Brain microvascular endothelial cell (primary cell): Measurements from ENCODE around the gene ARF1.

Experiments
- DNase-seq: peaks from one replicate; pipeline ENCODE4 v3.0.0-alpha.2; 2020
- H3K27ac ChIP-seq: fragments of 250-450 bp; sonication (Bioruptor Pico); 2 replicates; pipeline ENCODE4 v1.5.1; 2020; ENCODE audit warnings: mild to moderate bottlenecking, moderate library complexity
- H3K27me3 ChIP-seq: fragments of 250-450 bp; sonication (Bioruptor Pico); replicated peaks from 2 replicates; pipeline ENCODE4 v1.5.1; 2020; ENCODE audit warnings: mild to moderate bottlenecking
- H3K36me3 ChIP-seq: fragments of 250-450 bp; sonication (Bioruptor Pico); replicated peaks from 2 replicates; pipeline ENCODE4 v1.5.1; 2020; ENCODE audit warnings: mild to moderate bottlenecking
- H3K4me3 ChIP-seq: 2 replicates; pipeline ENCODE4 v1.5.1; 2011; ENCODE audit warnings: low read depth, mild to moderate bottlenecking, control low read depth, low read length, moderate library complexity
- in situ Hi-C: cut with HindIII; loops from 2 replicates; pipeline ENCODE4 v1.10.0; 2017; ENCODE audit warnings: low sequenced_read_pairs, low pct_ligation_motif_present
- TF ChIP-seq, protein P1 (sequence below): IDR thresholded peaks from 2 replicates; pipeline ENCODE4 v1.5.1; 2011; ENCODE audit warnings: low read depth, mild to moderate bottlenecking, moderate library complexity, low read length, control low read depth, inconsistent platforms; ENCODE audit errors: missing control alignments

The ARF1 gene

DNA sequence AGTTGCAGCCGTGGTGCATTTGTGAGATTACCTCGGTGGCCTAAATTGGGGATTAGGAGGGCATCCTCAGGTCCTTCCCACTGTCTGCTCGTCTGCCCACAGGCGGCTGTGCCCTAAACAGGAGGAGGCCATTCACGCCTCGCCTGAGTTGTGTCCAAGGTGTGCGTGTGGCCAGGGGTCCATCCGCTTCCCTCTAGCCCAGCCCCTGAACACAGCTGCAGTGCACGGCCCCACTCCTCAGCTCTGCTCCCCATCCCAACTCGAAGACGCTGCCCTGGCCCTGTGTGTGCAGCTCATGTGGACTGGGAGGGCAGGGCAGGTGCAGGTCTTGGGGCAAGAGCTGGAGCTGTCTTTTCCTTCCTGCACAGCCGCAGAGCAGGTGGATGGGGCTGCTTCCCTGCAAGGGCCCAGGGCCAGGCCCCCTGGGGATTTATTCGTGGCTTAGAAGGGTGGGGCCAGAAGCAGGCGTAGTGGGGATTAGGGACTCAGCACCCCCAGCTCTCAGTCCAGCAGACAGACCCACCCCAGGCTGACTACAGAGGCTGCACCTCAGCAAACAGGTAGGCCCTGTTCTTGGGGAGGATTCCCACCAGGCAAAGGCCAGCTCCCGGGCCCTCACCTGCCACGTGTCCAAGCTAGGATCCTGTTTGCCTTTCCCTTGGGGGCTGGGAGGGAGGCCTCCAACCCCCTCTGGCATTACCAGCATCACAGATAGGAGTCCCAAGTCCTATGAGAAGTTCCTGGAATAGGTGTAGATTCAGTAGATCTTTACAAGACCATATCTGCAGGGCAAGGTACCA lies 61.9 kb downstream of the ARF1 start:
- Histone ChIP-seq H3K27ac (no peak overlapping the region), H3K4me3 (no peak overlapping the region), H3K27me3 (no peaks in the 10 kb centered on the region), H3K36me3 (peaks cover 18% of the 10 kb centered on the region)
- in situ Hi-C loops, result no loop called here
- TF ChIP-seq, protein P1, sequence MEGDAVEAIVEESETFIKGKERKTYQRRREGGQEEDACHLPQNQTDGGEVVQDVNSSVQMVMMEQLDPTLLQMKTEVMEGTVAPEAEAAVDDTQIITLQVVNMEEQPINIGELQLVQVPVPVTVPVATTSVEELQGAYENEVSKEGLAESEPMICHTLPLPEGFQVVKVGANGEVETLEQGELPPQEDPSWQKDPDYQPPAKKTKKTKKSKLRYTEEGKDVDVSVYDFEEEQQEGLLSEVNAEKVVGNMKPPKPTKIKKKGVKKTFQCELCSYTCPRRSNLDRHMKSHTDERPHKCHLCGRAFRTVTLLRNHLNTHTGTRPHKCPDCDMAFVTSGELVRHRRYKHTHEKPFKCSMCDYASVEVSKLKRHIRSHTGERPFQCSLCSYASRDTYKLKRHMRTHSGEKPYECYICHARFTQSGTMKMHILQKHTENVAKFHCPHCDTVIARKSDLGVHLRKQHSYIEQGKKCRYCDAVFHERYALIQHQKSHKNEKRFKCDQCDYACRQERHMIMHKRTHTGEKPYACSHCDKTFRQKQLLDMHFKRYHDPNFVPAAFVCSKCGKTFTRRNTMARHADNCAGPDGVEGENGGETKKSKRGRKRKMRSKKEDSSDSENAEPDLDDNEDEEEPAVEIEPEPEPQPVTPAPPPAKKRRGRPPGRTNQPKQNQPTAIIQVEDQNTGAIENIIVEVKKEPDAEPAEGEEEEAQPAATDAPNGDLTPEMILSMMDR, result no peak
- no peak for DNase-seq

DNA sequence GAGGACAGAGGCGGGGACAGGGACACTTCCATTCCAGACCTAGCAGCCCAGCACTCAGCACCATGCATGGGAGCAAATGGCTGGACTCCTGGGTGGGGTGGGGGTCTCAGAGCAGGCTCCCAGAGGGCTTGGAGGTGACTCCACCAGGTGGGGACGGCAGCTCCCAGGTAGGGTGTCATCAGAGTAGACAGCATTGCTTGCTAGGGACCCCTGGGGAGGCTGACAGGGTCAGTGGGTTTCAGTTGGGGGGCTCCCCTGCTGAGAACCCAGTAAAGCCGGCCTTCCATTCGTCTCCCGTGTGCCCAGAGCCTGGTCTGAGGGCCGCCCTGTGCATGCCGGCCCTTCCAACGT lies 62.5 kb downstream of the ARF1 start:
- Histone ChIP-seq H3K27ac (no peak overlapping the region), H3K36me3 (peaks cover 18% of the 10 kb centered on the region), H3K4me3 (no peak overlapping the region), H3K27me3 (no peaks in the 10 kb centered on the region)
- DNase-seq, result no peak
- TF ChIP-seq, protein P1, result no peak
- in situ Hi-C loops, result no loop called here

DNA sequence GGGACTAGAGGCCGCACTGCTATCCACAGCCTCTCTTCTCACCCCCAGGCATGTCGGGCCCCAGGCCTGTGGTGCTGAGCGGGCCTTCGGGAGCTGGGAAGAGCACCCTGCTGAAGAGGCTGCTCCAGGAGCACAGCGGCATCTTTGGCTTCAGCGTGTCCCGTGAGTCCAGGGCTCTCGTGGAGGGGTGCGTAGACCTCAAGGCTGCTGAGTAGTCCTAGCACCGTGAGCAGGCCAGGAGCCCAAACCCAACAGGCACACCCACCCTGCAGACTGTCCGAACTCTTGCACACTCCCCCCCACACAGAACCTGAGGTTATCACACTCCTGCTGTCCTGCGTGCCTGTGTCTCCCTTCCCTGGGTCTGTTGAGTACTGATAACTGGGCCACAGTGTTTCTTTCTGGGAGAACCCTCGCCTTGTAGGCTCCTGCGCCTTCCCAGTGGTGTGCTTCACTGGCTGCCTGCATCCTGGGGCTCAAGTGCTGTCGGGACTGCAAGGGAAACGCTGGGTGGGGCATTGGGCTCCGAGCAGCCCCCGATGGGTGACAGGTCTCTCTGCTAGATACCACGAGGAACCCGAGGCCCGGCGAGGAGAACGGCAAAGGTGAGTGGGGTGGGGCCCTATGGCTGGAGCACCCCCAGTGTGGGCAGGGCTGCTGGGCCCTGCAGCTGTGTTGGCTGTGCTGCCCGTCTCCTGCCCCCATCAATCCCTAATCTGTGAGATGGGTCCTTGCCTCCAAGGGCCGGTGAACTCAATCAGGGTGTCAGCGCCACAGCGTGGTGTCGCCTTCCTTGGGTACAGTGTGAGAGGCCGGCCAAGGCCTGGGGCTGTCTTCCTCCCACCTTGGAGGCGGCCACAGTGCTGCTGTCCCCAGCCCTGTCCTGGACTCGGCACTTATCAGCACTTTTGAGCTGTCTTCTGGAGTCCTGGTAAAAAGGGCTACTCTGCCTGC lies 63.2 kb downstream of the ARF1 start:
- TF ChIP-seq, protein P1, result no peak
- H3K27ac ChIP-seq, result no peak overlapping the region
- H3K27me3 ChIP-seq, result no peaks in the 10 kb centered on the region
- no peak for DNase-seq
- in situ Hi-C loops, result no loop called here
- H3K36me3 ChIP-seq, result peaks cover 18% of the 10 kb centered on the region
- H3K4me3 ChIP-seq, result no peak overlapping the region

DNA sequence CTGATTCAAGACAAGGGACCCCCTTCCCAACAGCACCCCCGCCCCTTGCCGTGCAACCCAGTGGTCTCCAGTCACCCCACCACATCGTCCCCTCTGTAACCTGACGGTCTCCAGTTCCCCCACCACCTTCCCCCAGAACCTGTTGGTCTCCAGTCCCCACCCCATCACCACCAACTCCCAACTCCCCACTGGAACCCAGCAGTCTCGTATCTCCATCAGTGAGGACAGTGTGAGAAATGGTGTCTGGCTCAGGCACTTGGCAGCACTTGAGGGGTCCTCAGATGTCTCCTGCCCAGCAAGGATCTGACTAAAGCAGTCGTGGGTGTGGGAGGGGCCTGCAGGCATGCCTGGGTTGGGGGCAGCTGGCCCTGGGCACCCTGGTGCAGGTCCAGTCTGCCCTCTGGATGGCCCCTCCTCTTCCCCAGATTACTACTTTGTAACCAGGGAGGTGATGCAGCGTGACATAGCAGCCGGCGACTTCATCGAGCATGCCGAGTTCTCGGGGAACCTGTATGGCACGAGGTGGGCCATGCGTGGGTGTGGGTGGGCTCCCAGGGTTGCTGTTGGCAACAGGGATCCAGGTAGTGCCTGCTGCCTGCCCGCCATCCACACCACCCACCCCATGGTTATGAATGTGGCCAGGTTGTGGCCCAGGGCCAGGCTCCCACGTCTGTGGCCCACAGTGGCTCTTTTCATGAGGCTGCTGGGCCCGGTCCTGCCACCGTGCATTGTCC lies 64.1 kb downstream of the ARF1 start:
- TF ChIP-seq, protein P1, result no peak
- in situ Hi-C loops, result no loop called here
- DNase-seq, result no peak

DNA sequence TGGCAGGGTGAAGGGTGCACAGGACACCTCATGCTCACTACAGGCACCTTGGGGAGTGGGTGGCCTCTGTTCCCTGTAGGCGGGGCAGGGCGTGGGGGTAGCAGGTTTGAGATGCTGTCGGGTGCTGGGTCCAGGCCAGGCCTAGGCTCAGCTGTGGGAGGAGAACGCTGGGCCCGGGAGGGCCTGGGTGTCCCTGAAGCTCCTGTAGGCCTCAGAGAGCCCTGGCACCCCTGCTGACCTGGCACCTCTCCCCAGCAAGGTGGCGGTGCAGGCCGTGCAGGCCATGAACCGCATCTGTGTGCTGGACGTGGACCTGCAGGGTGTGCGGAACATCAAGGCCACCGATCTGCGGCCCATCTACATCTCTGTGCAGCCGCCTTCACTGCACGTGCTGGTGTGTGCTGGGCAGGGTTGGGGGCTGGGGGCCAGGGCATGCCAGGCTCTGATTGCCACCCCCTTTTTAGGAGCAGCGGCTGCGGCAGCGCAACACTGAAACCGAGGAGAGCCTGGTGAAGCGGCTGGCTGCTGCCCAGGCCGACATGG lies 64.7 kb downstream of the ARF1 start:
- TF ChIP-seq, protein P1, result no peak
- Histone ChIP-seq H3K36me3 (peaks cover 14% of the 10 kb centered on the region), H3K4me3 (no peak overlapping the region), H3K27ac (no peak overlapping the region), H3K27me3 (no peaks in the 10 kb centered on the region)
- in situ Hi-C loops, result no loop called here
- DNase-seq, result no peak

More for the DNA sequence above, 64.1 kb downstream of the ARF1 start:
- H3K27ac ChIP-seq, result no peak overlapping the region
- no peaks in the 10 kb centered on the region for H3K27me3 ChIP-seq
- no peak overlapping the region for H3K4me3 ChIP-seq
- peaks cover 18% of the 10 kb centered on the region for H3K36me3 ChIP-seq
